HFF-Myc (cell line): ENCODE results near the gene BOD1.

Experiments
- DNase-seq: peaks from one replicate; pipeline ENCODE4 v3.0.0-alpha.2; 2011; ENCODE audit warnings: low read depth; ENCODE audit errors: extremely low read depth
- H3K4me3 ChIP-seq: replicated peaks from 2 replicates; pipeline ENCODE4 v1.5.1; 2011; ENCODE audit warnings: low read depth, mild to moderate bottlenecking, control low read depth, low read length
- TF ChIP-seq, protein P1 (sequence below): IDR thresholded peaks from 2 replicates; pipeline ENCODE4 v1.5.1; 2012; ENCODE audit warnings: mild to moderate bottlenecking, low read depth, low read length, control low read depth; ENCODE audit errors: missing control alignments

BOD1 gene

DNA sequence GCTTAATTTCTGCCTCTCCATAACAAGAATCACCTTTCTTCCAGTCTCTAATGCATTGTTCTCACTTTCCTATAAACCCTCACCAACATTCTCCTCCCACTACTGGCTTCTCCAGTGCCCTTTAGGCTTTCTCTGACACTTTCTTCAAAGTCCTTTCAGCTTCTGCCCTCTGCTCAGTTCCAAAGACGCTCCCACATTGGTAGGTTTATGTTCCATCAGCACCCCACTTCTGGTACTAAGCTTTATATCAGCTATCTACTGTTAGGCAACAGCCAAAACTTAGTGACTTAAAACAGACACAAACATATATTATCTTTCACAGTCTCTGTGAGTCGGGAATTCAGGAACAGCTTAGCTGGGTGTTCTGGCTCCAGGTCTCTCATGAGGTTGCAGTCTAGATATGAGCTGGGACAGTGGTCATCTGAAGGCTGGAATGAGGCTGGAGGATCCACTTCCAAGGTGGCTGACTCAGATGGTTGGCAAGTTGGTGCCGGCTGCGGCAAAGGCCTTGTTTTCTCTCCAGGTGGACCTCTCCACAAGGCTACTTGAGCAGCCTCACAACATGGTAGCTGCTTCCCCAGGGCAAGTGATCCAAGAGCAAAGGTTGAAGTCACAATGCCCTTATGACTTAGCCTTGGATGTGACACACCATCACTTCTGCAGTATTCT is 37.4 kb downstream of the BOD1 start:
- H3K4me3 ChIP-seq = no peak overlapping the region
- no peak for DNase-seq
- TF ChIP-seq, protein P1, sequence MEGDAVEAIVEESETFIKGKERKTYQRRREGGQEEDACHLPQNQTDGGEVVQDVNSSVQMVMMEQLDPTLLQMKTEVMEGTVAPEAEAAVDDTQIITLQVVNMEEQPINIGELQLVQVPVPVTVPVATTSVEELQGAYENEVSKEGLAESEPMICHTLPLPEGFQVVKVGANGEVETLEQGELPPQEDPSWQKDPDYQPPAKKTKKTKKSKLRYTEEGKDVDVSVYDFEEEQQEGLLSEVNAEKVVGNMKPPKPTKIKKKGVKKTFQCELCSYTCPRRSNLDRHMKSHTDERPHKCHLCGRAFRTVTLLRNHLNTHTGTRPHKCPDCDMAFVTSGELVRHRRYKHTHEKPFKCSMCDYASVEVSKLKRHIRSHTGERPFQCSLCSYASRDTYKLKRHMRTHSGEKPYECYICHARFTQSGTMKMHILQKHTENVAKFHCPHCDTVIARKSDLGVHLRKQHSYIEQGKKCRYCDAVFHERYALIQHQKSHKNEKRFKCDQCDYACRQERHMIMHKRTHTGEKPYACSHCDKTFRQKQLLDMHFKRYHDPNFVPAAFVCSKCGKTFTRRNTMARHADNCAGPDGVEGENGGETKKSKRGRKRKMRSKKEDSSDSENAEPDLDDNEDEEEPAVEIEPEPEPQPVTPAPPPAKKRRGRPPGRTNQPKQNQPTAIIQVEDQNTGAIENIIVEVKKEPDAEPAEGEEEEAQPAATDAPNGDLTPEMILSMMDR = no peak

DNA sequence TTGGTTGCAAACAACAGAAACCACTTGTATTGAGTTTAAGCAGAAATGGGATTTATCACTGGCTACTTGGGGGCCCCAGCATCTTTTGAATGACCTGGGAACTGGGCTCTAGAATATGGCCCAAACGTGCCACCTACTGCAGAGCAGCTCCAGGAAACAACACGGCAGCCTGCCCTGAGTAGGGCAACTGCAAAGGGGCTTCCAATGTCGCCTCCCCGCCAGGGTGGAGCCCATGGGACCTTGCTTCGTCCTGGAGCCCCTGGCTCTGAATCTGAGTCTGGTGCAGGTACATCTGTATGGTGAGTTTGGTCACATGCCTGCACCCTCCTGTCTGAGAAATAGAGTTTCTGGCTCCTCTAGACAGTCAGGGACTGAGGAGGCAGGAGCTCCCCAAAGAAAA is 38.6 kb downstream of the BOD1 start:
- no peak for DNase-seq
- no peak overlapping the region for H3K4me3 ChIP-seq
- TF ChIP-seq, protein P1 = no peak

DNA sequence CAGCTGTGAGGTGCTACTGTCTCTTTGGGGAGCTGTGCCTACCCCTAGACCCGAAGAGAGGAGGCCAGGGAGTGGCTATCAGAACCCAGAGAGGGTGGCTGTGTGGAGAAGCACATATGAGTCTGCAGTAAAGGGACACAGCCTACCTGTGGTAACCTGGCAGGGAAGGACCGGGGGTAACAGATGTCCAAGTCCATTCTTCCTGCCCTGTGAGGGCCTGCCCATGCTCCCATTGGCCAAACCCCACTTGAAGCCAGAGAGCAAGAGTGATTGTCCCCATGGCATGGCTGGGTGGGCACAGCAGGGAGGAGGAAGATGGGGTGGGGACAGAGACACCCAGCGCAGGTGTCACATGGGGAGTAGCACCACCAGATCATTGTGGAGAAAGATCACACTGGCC is 39.3 kb downstream of the BOD1 start:
- DNase-seq = no peak
- no peak overlapping the region for H3K4me3 ChIP-seq
- TF ChIP-seq, protein P1 = no peak

DNA sequence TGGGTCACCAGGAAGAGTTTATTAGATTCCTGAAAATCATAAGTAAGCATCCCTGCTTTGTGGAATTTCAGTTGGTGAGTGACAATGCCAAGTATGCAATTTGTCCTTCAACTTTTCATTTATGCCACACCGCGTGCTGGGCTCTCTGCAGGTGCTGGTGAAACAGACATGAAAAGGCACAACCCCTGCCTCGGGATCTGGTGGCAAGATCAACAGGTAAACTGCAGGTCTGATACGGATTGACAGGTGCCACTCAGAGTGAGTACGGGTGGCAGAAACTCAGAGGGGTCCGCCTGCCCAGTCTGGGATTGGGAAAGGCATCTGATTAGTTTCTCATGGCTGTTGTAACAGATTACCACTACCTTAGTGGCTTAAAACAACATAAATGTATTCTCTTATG is 40.5 kb downstream of the BOD1 start:
- no peak overlapping the region for H3K4me3 ChIP-seq
- no peak for DNase-seq
- TF ChIP-seq, protein P1 = no peak

DNA sequence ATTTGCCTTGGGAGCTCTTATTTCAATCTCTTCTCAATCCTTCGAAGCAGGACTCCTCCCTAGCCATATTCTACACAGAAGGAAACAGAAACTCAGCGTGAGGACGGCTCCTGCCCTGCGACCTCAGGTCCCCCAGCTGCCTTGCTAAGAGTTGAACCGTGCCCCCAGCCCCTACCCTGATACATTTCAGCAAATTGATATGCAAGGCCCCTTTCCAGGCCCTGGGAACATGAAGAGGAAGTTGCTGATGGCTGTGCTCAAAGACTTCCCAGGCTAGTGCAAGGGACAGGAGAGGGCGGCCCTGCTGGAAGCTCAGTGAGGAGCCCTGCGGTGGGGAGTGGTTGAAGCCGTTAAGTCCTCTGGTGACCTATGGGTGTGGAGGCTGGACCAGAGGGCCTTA is 41.5 kb downstream of the BOD1 start:
- TF ChIP-seq, protein P1 = no peak
- DNase-seq = no peak
- no peak overlapping the region for H3K4me3 ChIP-seq

DNA sequence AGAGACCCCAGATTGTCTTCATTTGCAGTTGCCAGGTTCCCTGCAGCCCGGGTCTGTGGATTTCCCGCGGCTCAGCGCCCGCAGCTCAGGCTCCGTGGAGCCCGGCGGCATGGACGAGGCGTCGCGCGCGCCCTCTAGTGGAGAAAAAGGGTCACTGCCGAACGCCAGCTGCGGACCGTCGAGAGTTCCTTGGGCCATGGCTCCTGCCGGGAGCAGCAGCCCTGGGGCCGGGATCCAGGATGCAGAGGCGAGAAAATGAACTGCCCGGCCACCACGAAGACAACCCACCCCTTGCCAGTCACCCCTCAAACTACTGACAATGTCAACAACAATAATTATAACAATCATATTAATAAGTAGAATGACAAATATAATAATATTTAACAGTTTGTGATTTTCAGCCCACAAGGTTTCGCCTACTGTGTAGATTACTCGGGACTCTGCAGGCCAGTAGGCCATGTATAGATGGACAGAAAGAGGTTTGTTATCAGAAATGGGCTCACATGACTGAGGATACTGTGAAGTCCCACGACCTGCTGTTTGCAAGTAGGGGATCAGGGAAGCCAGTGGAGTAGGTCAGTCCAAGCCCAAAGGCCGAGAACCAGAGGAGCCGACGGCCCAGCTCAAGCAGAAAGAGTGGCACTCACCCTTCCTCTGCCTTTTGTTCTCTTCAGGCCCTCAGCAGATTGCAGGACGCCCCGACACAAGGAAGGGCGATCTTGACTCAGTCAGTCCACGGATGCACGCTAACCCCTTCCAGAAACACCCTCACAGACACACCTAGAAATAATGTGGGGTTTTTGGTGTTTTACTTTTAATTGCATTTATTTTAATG is 43.1 kb downstream of the BOD1 start:
- no peak overlapping the region for H3K4me3 ChIP-seq
- DNase-seq = no peak
- TF ChIP-seq, protein P1 = peak; percentile 92
